Measurements from ENCODE around the gene NOC2L. TPM values are rescaled to one million over a fixed set of nuclear protein-coding genes. Genes with fewer than 3 reads are reported as not detected.

NOC2L gene
- polyA plus RNA-seq, 1 donor (not counting 4 experiments of a cell fraction or from before 2014, with no cell fraction given), result 51.8 TPM

- Histone ChIP-seq H3K79me2 (ENCODE audit: control insufficient read depth, insufficient read depth, low read length) (no peaks in the 10 kb centered on the region), H3K4me1 (ENCODE audit: control insufficient read depth, extremely low read depth, insufficient read depth, low read length) (peaks cover 7% of the 10 kb centered on the region), H3K9me3 (ENCODE audit: control insufficient read depth, low read depth, low read length) (no peaks in the 10 kb centered on the region), H2AFZ (ENCODE audit: control insufficient read depth, low read length) (no peak overlapping the region), H3K36me3 (ENCODE audit: control insufficient read depth in 2 of 2, extremely low read depth in 1 of 2, insufficient read depth in 2 of 2, low read length in 2 of 2) (no peaks in the 10 kb centered on the region), H3K27ac (ENCODE audit: control insufficient read depth, insufficient read depth, low read length) (no peak overlapping the region), H3K27me3 (ENCODE audit: control insufficient read depth, extremely low read depth, insufficient read depth, low read length) (peaks cover 19% of the 10 kb centered on the region), H3K4me3 (ENCODE audit: control insufficient read depth in 2 of 3, extremely low read depth in 1 of 3, insufficient read depth in 2 of 3, low read depth in 1 of 3, low read length in 3 of 3) (no peak overlapping the region), H3K4me2 (ENCODE audit: control insufficient read depth, extremely low read depth, insufficient read depth, low read depth, low read length) (no peak overlapping the region), H3K9me1 (ENCODE audit: control insufficient read depth, extremely low read depth, insufficient read depth, low read length) (no peaks in the 10 kb centered on the region), H3K9ac (ENCODE audit: control insufficient read depth, extremely low read depth, insufficient read depth, low read length) (no peak overlapping the region), H4K20me1 (ENCODE audit: control insufficient read depth, extremely low read depth, insufficient read depth, low read length) (no peaks in the 10 kb centered on the region)
- TF ChIP-seq EZH2 (IDR thresholded peaks at IDR 0.05; ENCODE audit: low read length), result no peak
- TF ChIP-seq, protein P1, sequence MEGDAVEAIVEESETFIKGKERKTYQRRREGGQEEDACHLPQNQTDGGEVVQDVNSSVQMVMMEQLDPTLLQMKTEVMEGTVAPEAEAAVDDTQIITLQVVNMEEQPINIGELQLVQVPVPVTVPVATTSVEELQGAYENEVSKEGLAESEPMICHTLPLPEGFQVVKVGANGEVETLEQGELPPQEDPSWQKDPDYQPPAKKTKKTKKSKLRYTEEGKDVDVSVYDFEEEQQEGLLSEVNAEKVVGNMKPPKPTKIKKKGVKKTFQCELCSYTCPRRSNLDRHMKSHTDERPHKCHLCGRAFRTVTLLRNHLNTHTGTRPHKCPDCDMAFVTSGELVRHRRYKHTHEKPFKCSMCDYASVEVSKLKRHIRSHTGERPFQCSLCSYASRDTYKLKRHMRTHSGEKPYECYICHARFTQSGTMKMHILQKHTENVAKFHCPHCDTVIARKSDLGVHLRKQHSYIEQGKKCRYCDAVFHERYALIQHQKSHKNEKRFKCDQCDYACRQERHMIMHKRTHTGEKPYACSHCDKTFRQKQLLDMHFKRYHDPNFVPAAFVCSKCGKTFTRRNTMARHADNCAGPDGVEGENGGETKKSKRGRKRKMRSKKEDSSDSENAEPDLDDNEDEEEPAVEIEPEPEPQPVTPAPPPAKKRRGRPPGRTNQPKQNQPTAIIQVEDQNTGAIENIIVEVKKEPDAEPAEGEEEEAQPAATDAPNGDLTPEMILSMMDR (optimal IDR thresholded peaks at IDR 0.05 in 1 of 3, IDR thresholded peaks at IDR 0.05 in 1 of 3, conservative IDR thresholded peaks at IDR 0.05 in 1 of 3; ENCODE audit: extremely low read depth in 1 of 3, insufficient read depth in 2 of 3, low read length in 3 of 3), result no peak
- FAIRE-seq (no peak), DNase-seq (ENCODE audit: low read depth, low spot score) (no peak)
- dilution Hi-C loops (cut with MboI; ENCODE audit: extremely low pct_ligation_motif_present, low sequenced_read_pairs), result no loop called here
Observed at GRCh38 chr1:902802-903201, 56.3 kb downstream of the NOC2L start.

- Histone ChIP-seq H3K4me3 (ENCODE audit: control insufficient read depth in 2 of 3, extremely low read depth in 1 of 3, insufficient read depth in 2 of 3, low read depth in 1 of 3, low read length in 3 of 3) (no peak overlapping the region), H3K4me1 (ENCODE audit: control insufficient read depth, extremely low read depth, insufficient read depth, low read length) (no peaks in the 10 kb centered on the region), H3K4me2 (ENCODE audit: control insufficient read depth, extremely low read depth, insufficient read depth, low read depth, low read length) (no peak overlapping the region), H3K36me3 (ENCODE audit: control insufficient read depth in 2 of 2, extremely low read depth in 1 of 2, insufficient read depth in 2 of 2, low read length in 2 of 2) (no peaks in the 10 kb centered on the region), H4K20me1 (ENCODE audit: control insufficient read depth, extremely low read depth, insufficient read depth, low read length) (no peaks in the 10 kb centered on the region), H3K27me3 (ENCODE audit: control insufficient read depth, extremely low read depth, insufficient read depth, low read length) (peaks cover 26% of the 10 kb centered on the region), H3K27ac (ENCODE audit: control insufficient read depth, insufficient read depth, low read length) (no peak overlapping the region), H3K9ac (ENCODE audit: control insufficient read depth, extremely low read depth, insufficient read depth, low read length) (no peak overlapping the region), H3K9me1 (ENCODE audit: control insufficient read depth, extremely low read depth, insufficient read depth, low read length) (no peaks in the 10 kb centered on the region), H3K79me2 (ENCODE audit: control insufficient read depth, insufficient read depth, low read length) (no peaks in the 10 kb centered on the region), H2AFZ (ENCODE audit: control insufficient read depth, low read length) (no peak overlapping the region), H3K9me3 (ENCODE audit: control insufficient read depth, low read depth, low read length) (no peaks in the 10 kb centered on the region)
- DNase-seq (ENCODE audit: low read depth, low spot score), result no peak
- TF ChIP-seq EZH2 (IDR thresholded peaks at IDR 0.05; ENCODE audit: low read length), result no peak
- TF ChIP-seq, protein P1 (optimal IDR thresholded peaks at IDR 0.05 in 1 of 3, IDR thresholded peaks at IDR 0.05 in 1 of 3, conservative IDR thresholded peaks at IDR 0.05 in 1 of 3; ENCODE audit: extremely low read depth in 1 of 3, insufficient read depth in 2 of 3, low read length in 3 of 3), result no peak
- no peak for FAIRE-seq
- dilution Hi-C loops (cut with MboI; ENCODE audit: extremely low pct_ligation_motif_present, low sequenced_read_pairs), result no loop called here
Observed at GRCh38 chr1:901108-901859, 57.8 kb downstream of the NOC2L start.

Data from keratinocyte (primary cell).